H1 (cell line): ENCODE results near the gene FAM227B. TPM values are rescaled to one million over a fixed set of nuclear protein-coding genes. Genes with fewer than 3 reads are reported as not detected.

Experiments used
- CTCF ChIA-PET: fragments of 300-600 bp; sonication (Branson Sonifier 250); formaldehyde crosslinking; loops from one replicate; lab custom pipeline; 2021; ENCODE audit not compliant: partially characterized antibody; lab: Charles Lee
- POLR2A ChIA-PET: fragments of 300-600 bp; sonication (Branson Sonifier 250); formaldehyde crosslinking; loops from one replicate; lab custom pipeline; 2021; ENCODE audit warnings: inconsistent platforms; ENCODE audit not compliant: partially characterized antibody; lab: Charles Lee
- DNase-seq, 2 experiments: peaks; one replicate each; pipeline versions ENCODE4 v3.0.0 to v3.0.0-alpha.2; 2010 to 2022; ENCODE audit warnings: low spot score in 2 of 2, low read depth in 1 of 2, mixed read lengths in 1 of 2
- FAIRE-seq: peaks from 2 replicates; lab custom pipeline; 2011; peaks lifted over from hg19 to GRCh38; lab: Jason Lieb, UNC
- H2AFZ ChIP-seq: 2 replicates; pipeline ENCODE4 v1.8.1; 2012; ENCODE audit warnings: low read length, inconsistent platforms
- H2AK5ac ChIP-seq: 2 replicates; pipeline ENCODE4 v1.6.1; 2013; ENCODE audit warnings: low read depth, low read length
- H2BK120ac ChIP-seq: replicated peaks from 2 replicates; pipeline ENCODE3; 2013; ENCODE audit warnings: low read depth, low read length, inconsistent platforms
- H2BK12ac ChIP-seq: 2 replicates; pipeline ENCODE4 v1.6.1; 2013; ENCODE audit warnings: low read depth, low read length
- H2BK15ac ChIP-seq: 2 replicates; pipeline ENCODE4 v1.6.1; 2013; ENCODE audit warnings: low read length
- H2BK20ac ChIP-seq: 2 replicates; pipeline ENCODE4 v1.6.1; 2013; ENCODE audit warnings: low read length
- H2BK5ac ChIP-seq: 2 replicates; pipeline ENCODE4 v1.6.1; 2013; ENCODE audit warnings: low read depth, low read length
- H3K14ac ChIP-seq: 2 replicates; pipeline ENCODE4 v1.6.1; 2013; ENCODE audit warnings: inconsistent platforms; ENCODE audit not compliant: insufficient read length
- H3K18ac ChIP-seq: 2 replicates; pipeline ENCODE4 v1.6.1; 2013; ENCODE audit warnings: low read length; ENCODE audit errors: extremely low read depth
- H3K23ac ChIP-seq: 2 replicates; pipeline ENCODE4 v1.6.1; 2013; ENCODE audit warnings: inconsistent platforms; ENCODE audit not compliant: insufficient read length
- H3K23me2 ChIP-seq: 2 replicates; pipeline ENCODE4 v1.6.1; 2013; ENCODE audit warnings: low read depth, low read length
- H3K27ac ChIP-seq: 2 replicates; pipeline ENCODE4 v1.6.1; 2011; ENCODE audit warnings: low read depth, low read length, inconsistent platforms
- H3K27me3 ChIP-seq, 4 experiments: replicated peaks in 1 of 4; 1 replicate in 1 of 4; 2 replicates in 3 of 4; pipeline versions ENCODE4 v1.6.1 to v1.8.1; 2011 to 2013; ENCODE audit warnings: low read length in 3 of 4, mild to moderate bottlenecking in 3 of 4, inconsistent platforms in 2 of 4, mixed read lengths in 2 of 4, moderate library complexity in 1 of 4; ENCODE audit not compliant: control insufficient read depth in 3 of 4, insufficient read depth in 3 of 4; ENCODE audit errors: extremely low read depth in 1 of 4
- H3K36me3 ChIP-seq, 4 experiments: 2 replicates each; pipeline versions ENCODE4 v1.6.1 to v1.8.1; 2011 to 2013; ENCODE audit warnings: mild to moderate bottlenecking in 4 of 4, low read length in 3 of 4, moderate library complexity in 2 of 4, control low read depth in 1 of 4, inconsistent platforms in 1 of 4; ENCODE audit not compliant: insufficient read depth in 4 of 4, control insufficient read depth in 2 of 4
- H3K4ac ChIP-seq: replicated peaks from 2 replicates; pipeline ENCODE3; 2013; ENCODE audit warnings: low read length, low read depth, mixed read lengths, inconsistent platforms; ENCODE audit not compliant: insufficient read length
- H3K4me1 ChIP-seq, 4 experiments: replicated peaks in 1 of 4; 1 replicate in 1 of 4; 2 replicates in 3 of 4; pipeline versions ENCODE4 v1.6.1 to v1.8.1; 2011 to 2013; ENCODE audit warnings: low read length in 3 of 4, inconsistent platforms in 2 of 4, mixed read lengths in 1 of 4; ENCODE audit not compliant: insufficient read depth in 4 of 4, control insufficient read depth in 3 of 4
- H3K4me2 ChIP-seq, 2 experiments: 2 replicates each; pipeline versions ENCODE4 v1.6.1 to v1.8.1; 2011 to 2013; ENCODE audit warnings: low read depth in 2 of 2, low read length in 2 of 2, control low read depth in 1 of 2, inconsistent platforms in 1 of 2, mild to moderate bottlenecking in 1 of 2; ENCODE audit not compliant: insufficient read depth in 1 of 2
- H3K4me3 ChIP-seq, 4 experiments: fragments of 200-600, 300-600 bp in 1 of 4; sonication (generic), shearing (Covaris generic), sonication (Bioruptor Twin) in 1 of 4; 2 replicates each; pipeline versions ENCODE4 v1.5.1 to v1.8.1; 2011 to 2016; ENCODE audit warnings: low read length in 4 of 4, low read depth in 3 of 4, control low read depth in 2 of 4, inconsistent platforms in 2 of 4, mild to moderate bottlenecking in 2 of 4, mixed read lengths in 1 of 4, moderate library complexity in 1 of 4; ENCODE audit not compliant: insufficient read depth in 2 of 4; ENCODE audit errors: extremely low read depth in 1 of 4
- H3K56ac ChIP-seq: replicated peaks from 2 replicates; pipeline ENCODE3; 2013; ENCODE audit warnings: low read depth, mild to moderate bottlenecking, mixed read lengths, low read length, inconsistent platforms; ENCODE audit not compliant: insufficient read length
- H3K79me1 ChIP-seq: 2 replicates; pipeline ENCODE4 v1.6.1; 2013; ENCODE audit warnings: low read depth, low read length, control low read depth
- H3K79me2 ChIP-seq, 2 experiments: 2 replicates each; pipeline versions ENCODE4 v1.6.1 to v1.8.1; 2012 to 2013; ENCODE audit warnings: low read length in 2 of 2, mild to moderate bottlenecking in 2 of 2, inconsistent platforms in 1 of 2; ENCODE audit not compliant: insufficient read depth in 2 of 2, control insufficient read depth in 1 of 2
- H3K9ac ChIP-seq, 4 experiments: replicated peaks in 1 of 4; 1 replicate in 1 of 4; 2 replicates in 3 of 4; pipeline versions ENCODE4 v1.6.1 to v1.8.1; 2011 to 2013; ENCODE audit warnings: low read depth in 3 of 4, low read length in 3 of 4, control low read depth in 2 of 4, mild to moderate bottlenecking in 2 of 4, moderate library complexity in 2 of 4, inconsistent platforms in 1 of 4; ENCODE audit errors: extremely low read depth in 1 of 4
- H3K9me3 ChIP-seq, 2 experiments: 2 replicates each; pipeline versions ENCODE4 v1.6.1 to v1.8.1; 2012 to 2013; ENCODE audit warnings: mild to moderate bottlenecking in 2 of 2, moderate library complexity in 2 of 2, control low read depth in 1 of 2, inconsistent platforms in 1 of 2, low read depth in 1 of 2, low read length in 1 of 2, mixed read lengths in 1 of 2; ENCODE audit not compliant: insufficient read depth in 2 of 2
- H4K20me1 ChIP-seq, 2 experiments: replicated peaks in 1 of 2; 2 replicates each; pipeline versions ENCODE3 to v1.8.1; 2011 to 2013; ENCODE audit warnings: inconsistent platforms in 2 of 2, low read length in 2 of 2, mild to moderate bottlenecking in 1 of 2; ENCODE audit not compliant: insufficient read depth in 2 of 2, control insufficient read depth in 1 of 2
- H4K5ac ChIP-seq: 2 replicates; pipeline ENCODE4 v1.6.1; 2013; ENCODE audit warnings: low read length, low read depth, mixed read lengths, inconsistent platforms; ENCODE audit not compliant: insufficient read length
- H4K8ac ChIP-seq: 2 replicates; pipeline ENCODE4 v1.8.0; 2013; ENCODE audit warnings: mild to moderate bottlenecking, moderate library complexity, low read length, inconsistent platforms; ENCODE audit not compliant: insufficient read depth; ENCODE audit errors: extremely low read depth
- H4K91ac ChIP-seq: replicated peaks from 2 replicates; pipeline ENCODE3; 2013; ENCODE audit warnings: low read length, mixed read lengths, inconsistent platforms; ENCODE audit not compliant: insufficient read length
- BACH1 ChIP-seq: IDR thresholded peaks from 2 replicates; pipeline ENCODE4 v1.6.1; 2012; ENCODE audit warnings: low read length, improper control_type of control experiment
- CHD2 ChIP-seq: IDR thresholded peaks from 2 replicates; pipeline ENCODE4 v1.6.1; 2012; ENCODE audit warnings: low read length, improper control_type of control experiment
- FOSL1 ChIP-seq: IDR thresholded peaks from 2 replicates; pipeline ENCODE4 v1.6.1; 2011; ENCODE audit warnings: mild to moderate bottlenecking, low read depth, low read length, moderate library complexity; ENCODE audit not compliant: insufficient read depth
- GABPA ChIP-seq: IDR thresholded peaks from 2 replicates; pipeline ENCODE4 v1.6.1; 2011; ENCODE audit warnings: mild to moderate bottlenecking, low read length, moderate library complexity, borderline replicate concordance; ENCODE audit not compliant: insufficient read depth
- GTF2F1 ChIP-seq: IDR thresholded peaks from 2 replicates; pipeline ENCODE4 v1.6.1; 2012; ENCODE audit warnings: low read depth, low read length, improper control_type of control experiment, borderline replicate concordance
- JUND ChIP-seq: IDR thresholded peaks from 2 replicates; pipeline ENCODE4 v1.6.1; 2011; ENCODE audit warnings: mild to moderate bottlenecking, improper control_type of control experiment, low read length
- KDM5A ChIP-seq: fragments of 200-600 bp; IDR thresholded peaks from 2 replicates; pipeline ENCODE4 v1.7.1; 2012; ENCODE audit warnings: mild to moderate bottlenecking, low read length, inconsistent platforms, mixed read lengths
- RFX5 ChIP-seq: IDR thresholded peaks from 2 replicates; pipeline ENCODE4 v1.6.1; 2011; ENCODE audit warnings: low read depth, low read length, improper control_type of control experiment, borderline replicate concordance
- SIRT6 ChIP-seq: IDR thresholded peaks from one replicate; pipeline ENCODE4 v1.7.1; 2012; ENCODE audit warnings: low read length, inconsistent platforms
- SIX5 ChIP-seq: IDR thresholded peaks from 2 replicates; pipeline ENCODE4 v1.6.1; 2011; ENCODE audit warnings: mild to moderate bottlenecking, low read depth, low read length
- SRF ChIP-seq: IDR thresholded peaks from 2 replicates; pipeline ENCODE4 v1.6.1; 2011; ENCODE audit warnings: mild to moderate bottlenecking, low read depth, low read length, moderate library complexity
- TAF1 ChIP-seq: IDR thresholded peaks from 2 replicates; pipeline ENCODE4 v1.6.1; 2011; ENCODE audit warnings: mild to moderate bottlenecking, low read depth, low read length
- YY1 ChIP-seq: IDR thresholded peaks from 2 replicates; pipeline ENCODE4 v1.6.1; 2011; ENCODE audit warnings: low read depth, mild to moderate bottlenecking, low read length
- ZNF274 ChIP-seq: IDR thresholded peaks from 2 replicates; pipeline ENCODE4 v1.7.0; 2012; ENCODE audit warnings: low read length, borderline replicate concordance; ENCODE audit errors: extremely low read depth
- WGBS, 2 experiments: shearing (Covaris generic) in 1 of 2; methylation state at CpG; one replicate each; pipeline versions ENCODE4 v1.1.6 to v1.1.7; 2013 to 2015; ENCODE audit warnings: low lambda C conversion rate in 2 of 2, mixed read lengths in 2 of 2, inconsistent platforms in 1 of 2, low coverage in 1 of 2, missing lambda C conversion rate in 1 of 2; ENCODE audit not compliant: insufficient replicate concordance in 2 of 2, insufficient coverage in 1 of 2, insufficient read length in 1 of 2; ENCODE audit errors: extremely low coverage in 1 of 2, missing lambda C conversion rate in 1 of 2; 5-methylcytosine and 5-hydroxymethylcytosine counted together
- polyA plus RNA-seq, 7 experiments: library from polyadenylated mRNA; depleted of rRNA in 3 of 7; stranded (reverse) in 5 of 7; unstranded in 2 of 7; fragments of >200 nt in 5 of 7; fragments of 200-250 nt in 2 of 7; gene quantifications; 1 replicate in 5 of 7; 2 replicates in 1 of 7; 4 replicates in 1 of 7; pipeline versions ENCODE4 v1.2.1 to v1.2.3, GENCODE V29; 2011 to 2013; ENCODE audit warnings: missing spikeins in 2 of 7, mixed read lengths in 2 of 7
- total RNA-seq: library from RNA; stranded (reverse); fragmentation: NEBNext Ultra II Directional; extraction: Animal tissue kit (Norgen Biotek cat#: 25700); gene quantifications from 2 replicates; pipeline ENCODE4 v1.2.1, GENCODE V29; 2021
- TF ChIP-seq, protein P1 (sequence below): IDR thresholded peaks from 2 replicates; pipeline ENCODE4 v1.6.1; 2012; ENCODE audit warnings: inconsistent platforms

FAM227B gene
- total and polyA plus RNA-seq, 2 of the 8 experiments (the other 6 are each of a cell fraction or from before 2014, with no cell fraction given), result 4.0 to 6.5 TPM

- Histone ChIP-seq H3K23ac (no peak overlapping the region), H3K36me3 (no peaks in the 10 kb centered on the region; a peak in 1 of 8 replicates), H3K4me1 (peaks cover 0 to 2% (median 0%) of the 10 kb centered on the region in 4 experiments; a peak in 2 of 7 replicates), H4K91ac (no peak overlapping the region), H3K9ac (no peak overlapping the region), H3K27me3 (no peaks in the 10 kb centered on the region), H2BK15ac (no peak overlapping the region), H2BK12ac (no peak overlapping the region), H3K9me3 (0 out of 4 replicates have a peak, but pooled peaks cover 0 to under 1% of the 10 kb centered on the region in 2 experiments), H3K27ac (no peak overlapping the region), H3K4me2 (no peak overlapping the region), H3K14ac (no peak overlapping the region), H4K5ac (no peak overlapping the region), H3K23me2 (no peaks in the 10 kb centered on the region), H2BK20ac (no peak overlapping the region), H2AFZ (no peak overlapping the region), H3K56ac (no peak overlapping the region), H3K4ac (no peak overlapping the region), H2AK5ac (no peak overlapping the region), H3K79me1 (no peaks in the 10 kb centered on the region), H4K8ac (no peak overlapping the region), H3K4me3 (no peak overlapping the region), H4K20me1 (no peaks in the 10 kb centered on the region), H3K18ac (no peak overlapping the region), H3K79me2 (no peaks in the 10 kb centered on the region), H2BK120ac (no peak overlapping the region), H2BK5ac (no peak overlapping the region)
- 91% methylated on average over 2 of the region's 2 CpGs; no CpG with 5 or more reads in 1 of the 2 experiments for WGBS, 2 experiments
- CTCF ChIA-PET, result no interaction called here
- TF ChIP-seq, protein P1, sequence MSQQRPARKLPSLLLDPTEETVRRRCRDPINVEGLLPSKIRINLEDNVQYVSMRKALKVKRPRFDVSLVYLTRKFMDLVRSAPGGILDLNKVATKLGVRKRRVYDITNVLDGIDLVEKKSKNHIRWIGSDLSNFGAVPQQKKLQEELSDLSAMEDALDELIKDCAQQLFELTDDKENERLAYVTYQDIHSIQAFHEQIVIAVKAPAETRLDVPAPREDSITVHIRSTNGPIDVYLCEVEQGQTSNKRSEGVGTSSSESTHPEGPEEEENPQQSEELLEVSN, result no peak
- TF ChIP-seq BACH1 (no peak), GTF2F1 (no peak), KDM5A (no peak), SRF (no peak), SIX5 (no peak), GABPA (no peak), CHD2 (no peak), TAF1 (no peak), YY1 (no peak), SIRT6 (no peak), JUND (no peak), ZNF274 (no peak), FOSL1 (no peak), RFX5 (no peak)
- DNase-seq (no peak), FAIRE-seq (no peak)
- POLR2A ChIA-PET, result no interaction called here
Observed at GRCh38 chr15:49646891-49647290, 26.3 kb upstream of the FAM227B start.
